HG03558 (cell line): ENCODE results near the gene SCUBE3.

Experiments
- ATAC-seq: cut with Tn5 transposase; IDR thresholded peaks from one replicate; pipeline ENCODE4 v1.9.1; 2021; ENCODE audit warnings: moderate number of reproducible peaks; ENCODE audit not compliant: unreplicated experiment; ENCODE audit errors: extremely low read depth

The SCUBE3 gene

GRCh38 chr6:35208419-35208818 lies 5.3 kb upstream of the SCUBE3 start:
- no peak for ATAC-seq

GRCh38 chr6:35209081-35209480 lies 4.7 kb upstream of the SCUBE3 start:
- ATAC-seq = no peak

- ATAC-seq = no peak
Measured at GRCh38 chr6:35209622-35210247, 4.0 kb upstream of the SCUBE3 start.

- no peak for ATAC-seq
Measured at GRCh38 chr6:35213298-35213791, 411 bp upstream of the SCUBE3 start.

- no peak for ATAC-seq
Measured at GRCh38 chr6:35214869-35215664, 1.3 kb downstream of the SCUBE3 start.

- no peak for ATAC-seq
Measured at GRCh38 chr6:35215665-35216411, 2.1 kb downstream of the SCUBE3 start.

GRCh38 chr6:35216412-35216732 lies 2.6 kb downstream of the SCUBE3 start:
- ATAC-seq = no peak

GRCh38 chr6:35216851-35217811 lies 3.4 kb downstream of the SCUBE3 start:
- ATAC-seq = no peak

- ATAC-seq = no peak
Measured at GRCh38 chr6:35218021-35218420, 4.3 kb downstream of the SCUBE3 start.

- no peak for ATAC-seq
Measured at GRCh38 chr6:35218456-35218855, 4.7 kb downstream of the SCUBE3 start.

GRCh38 chr6:35219683-35220326 lies 6.0 kb downstream of the SCUBE3 start:
- no peak for ATAC-seq

- ATAC-seq = no peak
Measured at GRCh38 chr6:35220711-35221110, 7.0 kb downstream of the SCUBE3 start.

- no peak for ATAC-seq
Measured at GRCh38 chr6:35223396-35223795, 9.6 kb downstream of the SCUBE3 start.

GRCh38 chr6:35224720-35225119 lies 11.0 kb downstream of the SCUBE3 start:
- no peak for ATAC-seq

GRCh38 chr6:35228481-35228880 lies 14.7 kb downstream of the SCUBE3 start:
- ATAC-seq = no peak

- ATAC-seq = no peak
Measured at GRCh38 chr6:35229304-35229703, 15.5 kb downstream of the SCUBE3 start.

GRCh38 chr6:35230498-35230897 lies 16.7 kb downstream of the SCUBE3 start:
- ATAC-seq = no peak

GRCh38 chr6:35230950-35231349 lies 17.2 kb downstream of the SCUBE3 start:
- no peak for ATAC-seq

- ATAC-seq = no peak
Measured at GRCh38 chr6:35231563-35231962, 17.8 kb downstream of the SCUBE3 start.

GRCh38 chr6:35234901-35235300 lies 21.1 kb downstream of the SCUBE3 start:
- ATAC-seq = no peak
